ENCODE results near the gene BEND2. TPM values are rescaled to one million over a fixed set of nuclear protein-coding genes. Genes with fewer than 3 reads are reported as not detected.

Gene BEND2
- polyA plus RNA-seq, 4 donors, result 0.03 to 0.14 (median 0.05) TPM

GRCh38 chrX:18146954-18147353 lies 73.7 kb downstream of the BEND2 start:
- DNase-seq (ENCODE audit: low read depth in 4 of 4, low spot score in 2 of 4), result peak in 2 of 4 donors; percentile 13 to 29

- no peak for DNase-seq (ENCODE audit: low read depth in 4 of 4, low spot score in 2 of 4)
Observed at GRCh38 chrX:18146009-18146408, 74.7 kb downstream of the BEND2 start.

GRCh38 chrX:18136816-18137215 lies 83.9 kb downstream of the BEND2 start:
- DNase-seq (ENCODE audit: low read depth in 4 of 4, low spot score in 2 of 4), result no peak

- DNase-seq (ENCODE audit: low read depth in 4 of 4, low spot score in 2 of 4), result no peak
Observed at GRCh38 chrX:18133605-18134004, 87.1 kb downstream of the BEND2 start.

- DNase-seq (ENCODE audit: low read depth in 4 of 4, low spot score in 2 of 4), result peak in 1 of 4 donors; percentile 3
Observed at GRCh38 chrX:18129690-18130089, 91.0 kb downstream of the BEND2 start.

GRCh38 chrX:18126971-18127370 lies 93.7 kb downstream of the BEND2 start:
- no peak for DNase-seq (ENCODE audit: low read depth in 4 of 4, low spot score in 2 of 4)

GRCh38 chrX:18119856-18120255 lies 100.8 kb downstream of the BEND2 start:
- DNase-seq (ENCODE audit: low read depth in 4 of 4, low spot score in 2 of 4), result no peak

Other genes starting within 250 kb of the BEND2 start
- gene SCML2, start 133.8 kb upstream of the BEND2 start, polyA plus RNA-seq (ENCODE audit: insufficient read length in 4 of 4), result 10 to 100 TPM in 2 of 4 donors, 1 to 10 TPM in 2; 7.9 to 12.4 (median 10.5) TPM
- gene CDKL5, start 204.7 kb upstream of the BEND2 start, polyA plus RNA-seq (ENCODE audit: insufficient read length in 4 of 4), result 10 to 100 TPM; 11.9 to 18.1 (median 14.9) TPM

Data from left renal cortex interstitium (tissue), 4 donors.